ENCODE results near the gene ATG3. TPM values are rescaled to one million over a fixed set of nuclear protein-coding genes. Genes with fewer than 3 reads are reported as not detected.

ATG3 gene
- total RNA-seq, 1 experiment from 2014 or later, result 59.3 TPM

GRCh38 chr3:112568642-112569041, 6.9 kb upstream of the ATG3 start:
- Mint-ChIP-seq H3K4me1 (peaks cover 14 to 24% of the 10 kb centered on the region in 2 experiments), H3K27me3 (ENCODE audit: low read depth) (no peaks in the 10 kb centered on the region), H3K4me3 (no peak overlapping the region), H3K36me3 (ENCODE audit: insufficient read depth in 1 of 3, low read depth in 3 of 3) (peaks cover 16 to 55% (median 55%) of the 10 kb centered on the region in 3 experiments; a peak in 6 of 7 replicates), H3K27ac (no peak overlapping the region), H3K9me3 (no peaks in the 10 kb centered on the region)
- Histone ChIP-seq H3K4ac (ENCODE audit: low read depth, low read length) (no peak overlapping the region), H3K27me3 (ENCODE audit: insufficient read depth, low read length) (no peaks in the 10 kb centered on the region), H2BK5ac (ENCODE audit: insufficient read length, low read length) (no peak overlapping the region), H3K56ac (ENCODE audit: insufficient read length, low read depth, low read length) (no peak overlapping the region), H2BK20ac (ENCODE audit: low read depth, low read length, poor library complexity, severe bottlenecking) (no peak overlapping the region), H2BK12ac (ENCODE audit: insufficient read length, low read depth, low read length) (no peak overlapping the region), H3K9ac (ENCODE audit: extremely low read depth, insufficient read length, low read length) (no peak overlapping the region), H4K91ac (ENCODE audit: insufficient read length, low read depth, low read length) (no peak overlapping the region), H2AFZ (ENCODE audit: low read length) (no peak overlapping the region), H3K23ac (ENCODE audit: insufficient read length, low read depth, low read length) (no peak overlapping the region), H3K27ac (ENCODE audit: insufficient read length, low read depth, low read length) (no peak overlapping the region), H2AK5ac (ENCODE audit: insufficient read length, low read length) (no peak overlapping the region), H3K18ac (ENCODE audit: insufficient read length, low read depth, low read length) (no peak overlapping the region), H3K14ac (ENCODE audit: insufficient read depth, low read length) (no peak overlapping the region), H3K9me3 (ENCODE audit: control insufficient read depth, low read depth, low read length) (no peaks in the 10 kb centered on the region), H2BK15ac (ENCODE audit: low read depth, low read length) (no peak overlapping the region), H3K4me2 (ENCODE audit: insufficient read depth, insufficient read length, low read length) (no peak overlapping the region), H4K8ac (replicated peaks; ENCODE audit: insufficient read length, low read depth, low read length) (no peak overlapping the region), H4K20me1 (ENCODE audit: control insufficient read depth, insufficient read depth, insufficient read length) (no peaks in the 10 kb centered on the region), H3K23me2 (ENCODE audit: insufficient read length, low read depth, low read length, poor library complexity, severe bottlenecking) (no peaks in the 10 kb centered on the region), H4K5ac (ENCODE audit: insufficient read length, low read depth, low read length) (no peak overlapping the region), H3T11ph (ENCODE audit: low read length) (no peak overlapping the region), H3K4me1 (ENCODE audit: insufficient read depth, low read length) (no peaks in the 10 kb centered on the region), H3K79me1 (ENCODE audit: insufficient read depth, low read depth, low read length, poor library complexity, severe bottlenecking) (no peaks in the 10 kb centered on the region), H2BK120ac (ENCODE audit: low read depth, low read length, poor library complexity, severe bottlenecking) (no peak overlapping the region), H3K79me2 (ENCODE audit: insufficient read depth, low read length) (no peaks in the 10 kb centered on the region)
- WGBS (ENCODE audit: extremely low coverage, insufficient read length, low lambda C conversion rate), result no CpG with 5 or more reads among the region's 2 CpGs
- no peak for DNase-seq
- TF ChIP-seq CTCF (conservative IDR thresholded peaks at IDR 0.05), result no peak

Data from H9 (cell line).